OCI-LY1 (cell line): ENCODE results near the gene RASIP1.

ENCODE experiments used
- H2AFZ ChIP-seq: fragments of 200-600 bp; sonication (generic), shearing (Covaris generic); 2 replicates; pipeline ENCODE4 v1.6.0; 2014; ENCODE audit warnings: antibody characterized with exemption, mild to moderate bottlenecking, low read length
- H3F3A ChIP-seq: fragments of 200-600 bp; sonication (generic), shearing (Covaris generic); 2 replicates; pipeline ENCODE4 v1.6.0; 2014; ENCODE audit warnings: mild to moderate bottlenecking, antibody characterized with exemption, low read length, moderate library complexity; ENCODE audit not compliant: insufficient read depth
- H3K27ac ChIP-seq: fragments of 200-600 bp; sonication (generic); 2 replicates; pipeline ENCODE4 v1.5.1; 2014; ENCODE audit warnings: low read length, mixed run types, mild to moderate bottlenecking, low read depth; ENCODE audit not compliant: poor library complexity, severe bottlenecking
- H3K27me3 ChIP-seq: fragments of 200-600 bp; sonication (generic); 2 replicates; pipeline ENCODE4 v1.6.0; 2014; ENCODE audit warnings: antibody characterized with exemption, mild to moderate bottlenecking, low read length, moderate library complexity; ENCODE audit not compliant: insufficient read depth
- H3K36me3 ChIP-seq: fragments of 200-600 bp; sonication (generic); 2 replicates; pipeline ENCODE4 v1.6.1; 2014; ENCODE audit warnings: mild to moderate bottlenecking, antibody characterized with exemption, low read length, moderate library complexity, mixed read lengths; ENCODE audit not compliant: insufficient read depth
- H3K4me1 ChIP-seq: fragments of 200-600 bp; sonication (generic); 2 replicates; pipeline ENCODE4 v1.5.1; 2014; ENCODE audit warnings: mild to moderate bottlenecking, low read length, moderate library complexity; ENCODE audit not compliant: insufficient read depth, severe bottlenecking
- H3K4me2 ChIP-seq: fragments of 200-600 bp; sonication (generic), shearing (Covaris generic); 2 replicates; pipeline ENCODE4 v1.6.1; 2014; ENCODE audit warnings: low read length
- H3K4me3 ChIP-seq: fragments of 200-600 bp; sonication (generic); 2 replicates; pipeline ENCODE4 v1.5.1; 2014; ENCODE audit warnings: low read length, low read depth, mild to moderate bottlenecking, mixed read lengths; ENCODE audit not compliant: poor library complexity, severe bottlenecking
- H3K79me2 ChIP-seq: fragments of 200-600 bp; shearing (Covaris generic); 2 replicates; pipeline ENCODE4 v1.6.1; 2016; ENCODE audit warnings: mixed run types, low read length, mixed read lengths; ENCODE audit not compliant: insufficient read depth
- H3K9ac ChIP-seq: fragments of 200-600 bp; sonication (generic), shearing (Covaris generic); 2 replicates; pipeline ENCODE4 v1.6.1; 2014; ENCODE audit warnings: mild to moderate bottlenecking, low read length, mixed read lengths
- H3K9me2 ChIP-seq: fragments of 200-600 bp; sonication (generic), shearing (Covaris generic); 2 replicates; pipeline ENCODE4 v1.6.1; 2014; ENCODE audit warnings: low read depth, mild to moderate bottlenecking, low read length, mixed read lengths
- H3K9me3 ChIP-seq: fragments of 200-600 bp; shearing (Covaris generic); 2 replicates; pipeline ENCODE4 v1.6.1; 2014; ENCODE audit warnings: low read length, mixed read lengths
- H4K20me1 ChIP-seq: fragments of 200-600 bp; sonication (generic), shearing (Covaris generic); 2 replicates; pipeline ENCODE4 v1.6.0; 2016; ENCODE audit warnings: mild to moderate bottlenecking, low read length; ENCODE audit not compliant: insufficient read depth
- CTCF ChIP-seq: fragments of 200-600 bp; sonication (generic), shearing (Covaris generic); IDR thresholded peaks from 2 replicates; pipeline ENCODE4 v1.5.1; 2017; ENCODE audit warnings: mild to moderate bottlenecking, antibody characterized with exemption, low read length, moderate library complexity, mixed read lengths
- EZH2 ChIP-seq: fragments of 200-600 bp; sonication (generic), shearing (Covaris generic); IDR thresholded peaks from 2 replicates; pipeline ENCODE4 v1.8.0; 2017; ENCODE audit warnings: borderline replicate concordance, mixed run types, mild to moderate bottlenecking, antibody characterized with exemption, low read length, moderate library complexity, mixed read lengths

The RASIP1 gene

GRCh38 chr19:48671446-48671995 is 68.9 kb downstream of the RASIP1 start:
- Histone ChIP-seq H3K79me2 (no peaks in the 10 kb centered on the region), H3K9ac (no peak overlapping the region), H3F3A (no peaks in the 10 kb centered on the region), H3K27ac (no peak overlapping the region), H2AFZ (no peak overlapping the region), H3K9me2 (no peaks in the 10 kb centered on the region), H3K27me3 (0 out of 2 replicates have a peak, but pooled peaks cover 5% of the 10 kb centered on the region), H3K4me2 (no peak overlapping the region), H4K20me1 (no peaks in the 10 kb centered on the region), H3K4me1 (peaks cover 6% of the 10 kb centered on the region), H3K9me3 (no peaks in the 10 kb centered on the region), H3K4me3 (no peak overlapping the region), H3K36me3 (no peaks in the 10 kb centered on the region)
- no peak for TF ChIP-seq CTCF
- TF ChIP-seq EZH2, result no peak

- H3K9ac ChIP-seq, result no peak overlapping the region
- 0 out of 2 replicates have a peak, but pooled peaks cover 5% of the 10 kb centered on the region for H3K27me3 ChIP-seq
- no peak overlapping the region for H2AFZ ChIP-seq
- H3K27ac ChIP-seq, result no peak overlapping the region
- H3K79me2 ChIP-seq, result no peaks in the 10 kb centered on the region
- H3K4me3 ChIP-seq, result no peak overlapping the region
- TF ChIP-seq CTCF (no peak), EZH2 (no peak)
- H3K4me2 ChIP-seq, result no peak overlapping the region
- H3K36me3 ChIP-seq, result no peaks in the 10 kb centered on the region
- no peaks in the 10 kb centered on the region for H3K9me3 ChIP-seq
- H3K9me2 ChIP-seq, result no peaks in the 10 kb centered on the region
- no peaks in the 10 kb centered on the region for H3F3A ChIP-seq
- peaks cover 6% of the 10 kb centered on the region for H3K4me1 ChIP-seq
- no peaks in the 10 kb centered on the region for H4K20me1 ChIP-seq
Measured at GRCh38 chr19:48670699-48671445, 69.5 kb downstream of the RASIP1 start.
